T-helper 1 cell treated with Interleukin-12 subunit alpha and Interleukin-12 subunit beta and Interleukin-4 antibody, amounts not matched to agents 30 ng/mL and 1 ng/mL, for 36 hours (primary cell): ENCODE results near the gene GSTM2. TPM values are rescaled to one million over a fixed set of nuclear protein-coding genes. Genes with fewer than 3 reads are reported as not detected.

Source experiments
- intact Hi-C: fragments of 100-400 bp; cut with micrococcal nuclease; formaldehyde crosslinking; loops from one replicate; pipeline ENCODE4 v1.15.1; 2024
- total RNA-seq: library from RNA; stranded (reverse); gene quantifications from 2 replicates; pipeline ENCODE4 v1.2.3, GENCODE V29; 2022

Gene GSTM2
- total RNA-seq = 49.8 and 52.0 TPM in 2 replicates

DNA sequence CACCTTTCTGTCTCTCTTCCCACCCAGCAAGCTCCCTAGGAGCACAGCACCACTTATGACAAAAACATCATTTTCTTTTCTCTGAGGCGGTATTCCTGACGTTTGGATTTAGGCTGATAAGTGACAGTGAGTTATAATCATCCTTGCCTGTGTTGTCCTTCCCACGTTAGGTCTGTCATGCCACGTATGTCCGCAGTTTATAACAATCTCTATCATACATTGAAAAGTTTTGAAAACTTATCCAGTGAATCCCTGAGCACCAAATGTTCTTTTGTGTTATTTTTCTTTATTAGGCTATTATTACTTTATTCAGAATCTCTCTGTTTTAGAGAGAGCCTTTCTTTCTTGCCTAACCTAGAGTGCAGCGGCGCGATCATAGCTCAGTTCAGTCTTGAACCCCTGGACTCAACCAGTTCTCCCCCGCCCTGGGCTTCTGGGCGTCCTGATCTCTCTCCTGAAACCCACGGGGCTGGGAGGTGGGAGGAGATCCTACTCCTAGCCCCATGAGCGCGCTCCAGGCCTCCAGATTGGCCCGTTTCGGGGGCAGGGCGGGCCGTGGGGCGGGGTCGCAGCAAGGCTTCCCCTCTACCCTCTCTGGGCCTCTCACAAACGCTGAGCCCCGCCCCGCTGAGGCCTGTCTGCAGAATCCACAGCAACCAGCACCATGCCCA, at the start of gene GSTM2:
Gene GSTM2, plus strand, starts transcription at position 606 of the 671 bp plus-strand sequence. Its CDS starts 59 bp downstream, at position 665.
- intact Hi-C loops = loop anchor here (1.0 to 2.0 kb wide), 5 partner anchors 11 to 73 kb away; partner anchors contain the start of genes GSTM1 and GSTM4

DNA sequence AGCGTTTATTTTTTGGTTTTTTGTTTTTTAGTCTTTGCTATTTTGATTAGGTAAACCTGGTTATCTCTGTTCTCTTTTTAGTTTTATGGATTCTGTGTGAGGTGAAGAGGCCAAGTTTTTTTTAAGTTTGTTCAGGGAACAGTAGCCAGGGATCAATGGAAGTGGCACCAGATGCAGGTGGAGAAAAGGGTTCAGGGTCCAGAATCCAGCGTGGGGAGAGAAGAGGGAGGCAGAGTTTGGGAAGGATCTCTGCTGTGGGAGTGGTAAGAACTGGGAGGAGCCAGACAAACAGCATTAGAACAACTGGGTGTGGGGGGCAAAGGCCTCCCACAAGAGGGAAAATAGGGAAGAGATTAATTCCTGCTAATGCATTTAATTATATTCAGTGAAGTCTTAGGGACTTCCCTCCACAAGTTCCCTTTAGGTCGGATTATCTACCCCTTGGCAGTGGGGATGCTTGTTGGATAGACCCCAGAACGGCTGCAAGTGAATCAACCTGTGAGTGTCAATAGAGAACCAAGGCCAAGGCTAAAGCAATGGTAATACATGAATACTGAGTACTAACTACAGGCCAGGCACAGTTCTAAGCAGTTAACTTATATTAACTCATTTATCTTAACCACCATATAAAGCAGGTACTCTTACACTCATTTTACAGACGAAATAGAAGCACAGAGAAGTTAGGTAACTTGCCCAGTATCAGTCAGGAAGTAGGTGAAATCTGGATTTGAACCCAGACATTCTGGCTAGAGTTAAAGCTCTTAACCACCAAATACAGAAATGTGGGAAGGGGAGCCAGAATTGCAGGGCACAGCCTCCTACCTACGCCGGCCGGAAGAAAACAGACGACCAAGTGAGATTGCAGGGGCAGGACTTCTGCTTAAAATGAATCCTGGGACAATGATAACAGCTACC, 48.9 kb upstream of the GSTM2 start:
- intact Hi-C loops = loop anchor here (1.0 to 10.0 kb wide), 4 partner anchors 21 to 374 kb away; partner anchors contain the start of genes CELSR2, GNAI3 and PSMA5

GRCh38 chr1:109619576-109620400, 48.1 kb upstream of the GSTM2 start, which contains the start of the genes AMPD2 and GNAT2:
AMPD2 (plus strand) TSS chr1:109619837; CDS start chr1:109621176, 1,339 bp downstream.
GNAT2 (minus strand) TSS chr1:109619616; CDS start chr1:109612870, 6,746 bp downstream.
- intact Hi-C loops = loop anchor here (1.0 to 10.0 kb wide), 13 partner anchors 21 to 719 kb away; partner anchors contain the start of genes AHCYL1, ATXN7L2, CELSR2 and CYB561D1

- intact Hi-C loops = loop anchor here (1.0 to 2.0 kb wide), 9 partner anchors 36 to 718 kb away; partner anchors contain the start of genes AHCYL1, ATXN7L2, CYB561D1 and GSTM1
Observed at GRCh38 chr1:109620401-109620791, 47.5 kb upstream of the GSTM2 start.

- intact Hi-C loops = loop anchor here (1.0 to 2.0 kb wide), 9 partner anchors 36 to 718 kb away; partner anchors contain the start of genes AHCYL1, ATXN7L2, CYB561D1 and GSTM1
Observed at GRCh38 chr1:109620841-109621286, 47.0 kb upstream of the GSTM2 start.

GRCh38 chr1:109621379-109622136, 46.3 kb upstream of the GSTM2 start:
- intact Hi-C loops = loop anchor here (2.0 kb wide), 7 partner anchors 35 to 717 kb away; partner anchors contain the start of genes AHCYL1, CYB561D1, GSTM1 and GSTM3

GRCh38 chr1:109622137-109622892, 45.5 kb upstream of the GSTM2 start:
- intact Hi-C loops = no loop called here

- intact Hi-C loops = no loop called here
Observed at GRCh38 chr1:109622895-109623294, 45.0 kb upstream of the GSTM2 start.

- intact Hi-C loops = no loop called here
Observed at GRCh38 chr1:109623601-109624161, 44.2 kb upstream of the GSTM2 start.

DNA sequence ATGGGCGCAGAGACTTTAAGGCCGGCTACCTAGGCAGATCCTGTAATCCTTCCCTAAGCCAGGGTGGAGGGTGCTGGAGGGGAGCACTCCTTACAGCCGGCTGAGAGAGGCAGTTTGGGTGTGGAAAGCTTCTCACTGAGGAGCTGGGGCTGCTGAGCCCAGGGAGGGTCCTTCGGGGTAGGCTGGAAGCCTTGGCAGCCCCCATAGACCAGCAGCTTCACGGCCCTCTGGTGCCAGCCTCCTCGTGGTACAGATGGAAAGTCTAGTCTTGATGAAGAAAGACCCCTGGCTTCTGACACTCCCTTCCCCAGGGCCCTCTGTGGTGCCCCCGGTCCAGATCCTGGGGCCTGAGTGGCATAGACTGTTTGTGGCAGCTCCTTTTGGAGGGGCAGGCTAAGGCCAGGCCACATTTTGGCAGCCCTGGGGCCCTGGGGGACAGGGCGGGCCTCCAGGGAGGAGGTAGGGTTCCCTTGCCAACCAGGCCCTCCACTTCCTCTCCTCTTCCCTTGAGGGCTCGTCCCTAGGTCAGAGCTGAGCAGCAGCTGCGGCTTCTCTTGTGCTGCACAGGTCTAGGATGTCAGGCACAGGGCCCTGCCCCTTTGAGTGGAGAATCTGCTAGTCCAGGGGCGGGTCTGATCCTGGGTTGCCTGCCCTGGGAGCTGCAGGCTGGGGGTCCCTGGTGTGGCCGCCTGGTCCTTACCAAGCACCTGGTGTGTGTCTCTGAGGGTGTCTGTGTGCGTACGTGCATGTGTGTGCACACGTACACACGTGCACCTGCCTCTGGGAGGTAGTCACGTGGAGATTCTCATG, 43.5 kb upstream of the GSTM2 start:
- intact Hi-C loops = no loop called here

- intact Hi-C loops = no loop called here
Observed at GRCh38 chr1:109625176-109625575, 42.7 kb upstream of the GSTM2 start.

GRCh38 chr1:109625601-109626560, 42.0 kb upstream of the GSTM2 start:
- intact Hi-C loops = no loop called here

GRCh38 chr1:109626682-109627408, 41.0 kb upstream of the GSTM2 start:
- intact Hi-C loops = no loop called here

DNA sequence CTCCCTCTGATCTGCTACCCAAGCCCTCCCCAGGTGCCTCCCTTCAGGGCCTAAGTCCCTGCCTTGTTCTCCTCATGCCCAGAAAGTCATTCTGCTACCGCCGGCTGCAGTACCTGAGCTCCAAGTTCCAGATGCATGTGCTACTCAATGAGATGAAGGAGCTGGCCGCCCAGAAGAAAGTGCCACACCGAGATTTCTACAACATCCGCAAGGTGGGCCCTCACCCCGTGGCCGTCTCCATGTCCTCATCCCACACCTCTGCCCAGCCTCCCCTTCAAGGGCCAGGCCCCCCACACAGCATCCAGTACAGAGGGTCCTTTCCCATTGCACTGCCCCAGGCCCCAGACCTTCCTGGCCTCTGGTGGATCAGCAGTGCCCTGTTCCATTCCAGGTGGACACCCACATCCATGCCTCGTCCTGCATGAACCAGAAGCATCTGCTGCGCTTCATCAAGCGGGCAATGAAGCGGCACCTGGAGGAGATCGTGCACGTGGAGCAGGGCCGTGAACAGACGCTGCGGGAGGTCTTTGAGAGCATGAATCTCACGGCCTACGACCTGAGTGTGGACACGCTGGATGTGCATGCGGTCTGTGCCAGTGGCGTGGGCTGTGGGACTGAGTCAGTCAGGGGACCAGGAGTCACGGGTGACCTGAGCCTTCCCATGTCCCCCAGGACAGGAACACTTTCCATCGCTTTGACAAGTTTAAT, 40.0 kb upstream of the GSTM2 start:
- intact Hi-C loops = no loop called here
